Hematopoietic multipotent progenitor cell treated with erythropoietin and hydrocortisone succinate and interleukin-3 and kit ligand, for 17 days (in vitro differentiated cells): ENCODE results near the gene CD248.
"Not testable (repeated sequence)": the region's sequence is repeated elsewhere in the genome, so short reads cannot be mapped to it uniquely, and the experiment has no call there.

Experiments
- DNase-seq: peaks from one replicate; pipeline ENCODE4 v3.0.0-alpha.2; 2015; ENCODE audit warnings: low spot score

CD248 gene

GRCh38 chr11:66288671-66289547, 27.9 kb downstream of the CD248 start, which contains the start of gene YIF1A:
TSS of gene YIF1A (minus strand) at chr11:66289143. CDS start at chr11:66288985, 158 bp downstream.
- DNase-seq: peak; percentile 99

GRCh38 chr11:66287889-66288670, 28.8 kb downstream of the CD248 start:
- no peak for DNase-seq

DNA sequence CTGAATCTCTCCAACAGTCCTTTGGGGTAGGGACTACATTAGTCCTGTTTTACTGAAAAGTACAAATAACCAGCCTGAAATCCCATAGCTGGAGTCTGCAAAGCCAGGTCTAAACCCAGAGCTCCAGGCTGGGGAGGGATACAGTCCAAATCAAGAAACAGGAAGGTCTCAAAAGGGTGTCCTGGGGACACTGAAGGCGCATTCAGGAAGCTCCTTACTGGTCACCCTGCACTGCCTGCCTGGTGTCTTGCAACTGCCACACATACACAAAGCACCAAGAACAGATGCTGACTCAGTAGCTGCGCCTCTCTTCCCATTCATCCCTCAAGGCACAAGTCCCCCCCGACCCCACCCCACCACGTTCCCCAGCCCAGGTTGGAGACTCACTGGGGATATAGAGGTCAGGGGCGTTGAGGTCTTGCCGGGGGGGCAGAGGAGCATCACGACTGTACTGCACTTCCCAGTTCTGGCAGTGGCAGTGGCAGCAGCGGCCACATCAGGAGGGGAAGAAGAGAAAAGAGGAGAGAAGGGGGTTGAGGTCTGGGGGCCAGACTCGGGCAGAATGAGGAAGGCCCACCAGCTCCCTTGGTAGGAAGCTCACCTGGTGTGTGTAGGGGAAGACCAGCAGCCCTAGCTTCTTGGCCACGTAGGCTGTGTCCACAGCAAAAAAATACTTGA, 29.5 kb downstream of the CD248 start:
- no peak for DNase-seq

GRCh38 chr11:66286699-66287098, 30.1 kb downstream of the CD248 start:
- DNase-seq: no peak

DNA sequence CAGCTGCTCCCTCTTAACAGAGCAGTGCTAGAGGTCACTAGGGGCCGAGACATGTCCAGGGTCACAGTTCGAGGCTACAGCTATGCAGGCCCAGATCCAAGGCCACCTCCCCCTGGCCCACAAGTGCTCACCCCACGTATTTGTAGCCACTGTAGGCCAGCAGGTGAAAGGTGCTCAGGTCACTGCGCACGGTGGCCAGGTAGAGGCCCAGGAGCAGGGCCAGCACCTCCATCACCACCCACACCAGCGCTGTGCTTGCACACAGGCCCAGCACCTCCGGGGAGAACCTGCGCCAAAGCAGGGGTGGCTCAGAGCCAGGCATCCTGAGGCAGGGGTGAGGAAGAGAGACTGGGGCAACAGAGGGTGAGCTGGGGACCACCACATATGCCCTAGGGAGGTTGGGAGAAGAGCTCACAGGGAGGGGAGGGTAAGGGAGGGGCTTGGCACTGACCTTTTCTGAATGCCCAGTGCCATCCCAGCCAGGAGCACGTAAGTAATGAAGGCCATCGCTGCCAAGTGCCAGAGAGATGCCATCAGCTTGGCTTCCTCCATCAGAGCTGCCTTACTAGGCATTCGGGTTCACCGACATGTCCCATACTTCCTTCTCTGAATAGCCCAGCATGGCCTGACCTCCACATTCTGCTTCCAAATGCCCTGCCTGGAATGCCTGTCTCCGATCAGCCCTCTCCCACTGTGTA, 31.4 kb downstream of the CD248 start:
- no peak for DNase-seq

DNA sequence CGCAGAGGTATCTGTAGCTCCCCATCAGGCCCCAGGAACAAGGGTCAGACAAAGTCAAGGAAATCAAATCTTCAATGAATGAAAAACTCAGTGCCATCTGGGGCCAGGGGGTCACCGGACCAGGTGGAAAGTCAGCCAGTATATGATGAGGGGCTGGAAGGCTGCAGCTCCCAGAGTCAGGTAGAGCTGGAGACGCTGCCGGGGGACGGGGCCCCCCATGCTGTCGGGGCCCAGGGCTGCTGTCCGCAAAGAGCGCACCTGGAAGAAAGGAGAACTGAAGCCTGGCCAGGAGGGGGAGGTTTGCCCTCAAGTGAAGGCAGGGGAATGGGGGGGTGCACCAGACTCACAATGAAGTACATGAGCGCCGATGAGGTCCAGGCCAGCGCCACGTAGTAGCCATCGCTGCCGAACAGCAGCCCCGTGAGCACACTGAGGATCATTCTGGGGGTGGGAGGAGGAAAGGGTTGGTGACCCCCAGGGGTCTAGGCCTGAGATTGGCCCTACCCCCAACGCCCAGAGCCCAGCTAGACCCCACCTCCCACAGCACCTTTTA, 32.2 kb downstream of the CD248 start:
- DNase-seq: no peak

DNA sequence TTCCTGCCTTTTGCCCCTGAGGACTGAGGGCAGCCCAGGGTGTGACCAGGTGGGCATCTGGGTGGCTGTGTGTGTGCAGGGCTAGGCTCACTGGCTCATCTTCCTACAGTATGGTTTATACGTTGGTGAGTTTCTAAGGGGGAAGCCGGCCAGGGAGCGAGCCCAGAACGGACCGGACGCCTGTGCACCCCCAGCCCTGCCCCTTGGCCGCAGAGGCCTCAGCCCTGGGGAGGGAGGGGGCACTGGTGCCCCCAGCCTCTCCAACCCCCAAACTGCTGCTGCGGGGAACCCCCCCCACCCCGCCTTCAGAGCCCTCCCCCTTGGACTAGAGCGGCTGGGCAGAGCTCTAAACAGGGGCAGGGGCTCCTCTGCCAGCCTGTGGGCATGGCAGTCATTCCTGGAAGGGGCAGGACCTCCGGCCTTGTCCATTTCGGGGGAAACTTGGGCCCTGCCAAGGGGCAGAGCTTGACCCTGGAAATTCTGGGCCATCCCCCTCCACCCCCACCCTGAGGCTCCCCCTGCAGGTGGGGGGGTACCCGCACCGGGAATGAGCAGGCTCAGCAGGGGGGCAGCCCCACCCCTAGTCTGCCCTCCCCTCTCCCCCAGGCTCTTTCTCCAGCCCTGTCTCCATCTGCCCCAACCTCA, 33.3 kb downstream of the CD248 start:
- no peak for DNase-seq

- DNase-seq: peak; percentile 98
Observed at GRCh38 chr11:66282468-66283455, 34.1 kb downstream of the CD248 start.

- DNase-seq: no peak
Observed at GRCh38 chr11:66281776-66282467, 34.9 kb downstream of the CD248 start.

DNA sequence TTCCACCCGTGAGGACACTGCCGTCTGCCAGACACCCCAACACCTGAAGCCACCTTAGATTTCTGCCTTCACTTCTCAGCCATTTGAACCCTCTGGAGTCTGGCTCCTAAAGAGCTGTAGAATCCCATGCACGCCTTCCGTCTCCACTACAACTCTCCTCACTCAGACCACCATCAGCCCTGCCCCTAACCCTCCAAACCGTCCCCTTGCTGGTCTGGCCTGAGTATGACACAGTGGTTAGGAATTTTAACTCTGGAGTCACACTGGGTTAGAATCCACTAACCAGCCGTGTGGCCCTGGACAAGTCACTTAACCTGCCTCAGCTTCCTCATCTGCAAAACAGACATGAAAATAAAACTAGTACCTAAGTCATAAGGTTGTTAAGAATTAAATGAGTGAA, 35.8 kb downstream of the CD248 start:
- no peak for DNase-seq

DNA sequence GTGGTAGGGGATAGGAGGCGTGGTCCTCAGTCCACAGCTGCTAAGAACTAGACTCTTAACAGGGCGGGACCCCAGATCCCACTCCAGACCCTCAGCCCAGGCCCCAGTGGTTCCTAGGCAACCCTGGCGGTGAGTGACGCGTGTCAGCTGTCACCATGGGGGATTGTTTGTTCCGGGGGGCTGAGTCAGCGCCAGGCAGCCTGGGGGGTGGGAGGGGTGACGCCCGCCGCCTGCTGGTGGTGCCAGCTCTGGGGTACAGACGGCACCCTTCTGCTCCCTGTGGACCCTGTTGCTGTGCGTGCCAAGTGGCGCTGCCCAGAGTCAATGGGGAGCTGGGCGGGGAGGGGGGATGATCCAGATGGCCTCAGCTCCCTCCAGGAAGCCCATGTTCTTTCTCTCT, 36.4 kb downstream of the CD248 start:
- no peak for DNase-seq

DNA sequence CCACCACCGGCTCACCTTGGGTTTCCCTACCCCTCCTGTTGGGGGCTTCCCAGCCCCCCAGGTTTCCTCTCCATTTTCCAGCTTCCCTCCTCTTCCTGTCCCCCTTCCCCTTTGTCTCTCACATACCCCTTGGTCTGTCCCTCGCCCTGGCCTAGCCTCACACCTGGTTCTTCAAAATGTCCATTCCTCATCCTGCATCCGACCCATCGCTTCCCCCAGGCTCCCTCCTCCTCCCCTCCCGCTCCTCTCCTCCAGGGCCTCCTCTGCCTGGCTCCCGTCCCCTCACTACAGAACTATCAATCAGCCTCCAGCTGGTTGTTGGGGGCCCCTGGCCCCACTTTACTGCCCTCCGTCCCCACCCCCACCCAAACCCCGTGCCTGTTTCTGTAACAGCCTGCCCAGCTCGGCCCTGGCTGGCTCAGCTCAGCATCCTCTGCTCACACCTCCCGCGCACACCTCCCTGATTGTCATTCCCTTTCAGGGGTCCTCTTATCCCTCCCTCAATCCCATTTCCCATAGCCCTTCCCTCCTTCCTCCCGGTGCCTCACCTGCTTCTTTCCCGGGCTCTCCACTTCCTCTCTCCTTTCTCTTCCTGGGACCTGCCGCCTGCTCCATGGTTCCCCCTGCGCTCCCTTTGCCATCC, 37.6 kb downstream of the CD248 start:
- no peak for DNase-seq

- no peak for DNase-seq
Observed at GRCh38 chr11:66278363-66279091, 38.3 kb downstream of the CD248 start.

GRCh38 chr11:66277471-66278362, 39.1 kb downstream of the CD248 start, which contains the start of gene CNIH2:
TSS of gene CNIH2 (plus strand) at chr11:66278175. CDS start at chr11:66278457, 282 bp downstream.
- no peak for DNase-seq

DNA sequence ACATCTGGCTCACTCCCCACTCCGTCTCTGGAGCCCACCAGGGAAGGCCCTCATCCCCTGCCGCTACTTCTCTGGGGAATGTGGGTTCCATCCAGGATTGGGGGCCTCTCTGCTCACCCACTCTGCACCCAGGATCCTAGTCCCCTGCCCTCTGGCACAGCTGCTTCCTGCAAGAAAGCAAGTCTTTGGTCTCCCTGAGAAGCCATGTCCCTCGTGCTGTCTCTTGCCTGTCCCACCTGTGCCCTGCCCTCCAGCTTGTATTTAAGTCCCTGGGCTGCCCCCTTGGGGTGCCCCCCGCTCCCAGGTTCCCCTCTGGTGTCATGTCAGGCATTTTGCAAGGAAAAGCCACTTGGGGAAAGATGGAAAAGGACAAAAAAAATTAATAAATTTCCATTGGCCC, 39.8 kb downstream of the CD248 start:
- DNase-seq: not testable (repeated sequence)

- DNase-seq: not testable (repeated sequence)
Observed at GRCh38 chr11:66276619-66277018, 40.2 kb downstream of the CD248 start.
